ENCODE results near the gene KIF3C.
"Not testable (repeated sequence)": the region's sequence is repeated elsewhere in the genome, so short reads cannot be mapped to it uniquely, and the experiment has no call there.

The KIF3C gene

GRCh38 chr2:26008851-26009566, 26.7 kb upstream of the KIF3C start:
- TF ChIP-seq, protein P1, sequence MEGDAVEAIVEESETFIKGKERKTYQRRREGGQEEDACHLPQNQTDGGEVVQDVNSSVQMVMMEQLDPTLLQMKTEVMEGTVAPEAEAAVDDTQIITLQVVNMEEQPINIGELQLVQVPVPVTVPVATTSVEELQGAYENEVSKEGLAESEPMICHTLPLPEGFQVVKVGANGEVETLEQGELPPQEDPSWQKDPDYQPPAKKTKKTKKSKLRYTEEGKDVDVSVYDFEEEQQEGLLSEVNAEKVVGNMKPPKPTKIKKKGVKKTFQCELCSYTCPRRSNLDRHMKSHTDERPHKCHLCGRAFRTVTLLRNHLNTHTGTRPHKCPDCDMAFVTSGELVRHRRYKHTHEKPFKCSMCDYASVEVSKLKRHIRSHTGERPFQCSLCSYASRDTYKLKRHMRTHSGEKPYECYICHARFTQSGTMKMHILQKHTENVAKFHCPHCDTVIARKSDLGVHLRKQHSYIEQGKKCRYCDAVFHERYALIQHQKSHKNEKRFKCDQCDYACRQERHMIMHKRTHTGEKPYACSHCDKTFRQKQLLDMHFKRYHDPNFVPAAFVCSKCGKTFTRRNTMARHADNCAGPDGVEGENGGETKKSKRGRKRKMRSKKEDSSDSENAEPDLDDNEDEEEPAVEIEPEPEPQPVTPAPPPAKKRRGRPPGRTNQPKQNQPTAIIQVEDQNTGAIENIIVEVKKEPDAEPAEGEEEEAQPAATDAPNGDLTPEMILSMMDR (IDR thresholded peaks at IDR 0.05) = no peak
- Histone ChIP-seq H3K4me3 (no peak overlapping the region), H3K27ac (peak overlapping the region in 1 of 2 donors; percentile 22)
- DNase-seq (ENCODE audit: low spot score) = peak; percentile 80

GRCh38 chr2:26008095-26008494, 25.8 kb upstream of the KIF3C start:
- TF ChIP-seq, protein P1 (IDR thresholded peaks at IDR 0.05) = no peak
- Histone ChIP-seq H3K4me3 (no peak overlapping the region), H3K27ac (no peak overlapping the region)
- DNase-seq (ENCODE audit: low spot score) = no peak

DNA sequence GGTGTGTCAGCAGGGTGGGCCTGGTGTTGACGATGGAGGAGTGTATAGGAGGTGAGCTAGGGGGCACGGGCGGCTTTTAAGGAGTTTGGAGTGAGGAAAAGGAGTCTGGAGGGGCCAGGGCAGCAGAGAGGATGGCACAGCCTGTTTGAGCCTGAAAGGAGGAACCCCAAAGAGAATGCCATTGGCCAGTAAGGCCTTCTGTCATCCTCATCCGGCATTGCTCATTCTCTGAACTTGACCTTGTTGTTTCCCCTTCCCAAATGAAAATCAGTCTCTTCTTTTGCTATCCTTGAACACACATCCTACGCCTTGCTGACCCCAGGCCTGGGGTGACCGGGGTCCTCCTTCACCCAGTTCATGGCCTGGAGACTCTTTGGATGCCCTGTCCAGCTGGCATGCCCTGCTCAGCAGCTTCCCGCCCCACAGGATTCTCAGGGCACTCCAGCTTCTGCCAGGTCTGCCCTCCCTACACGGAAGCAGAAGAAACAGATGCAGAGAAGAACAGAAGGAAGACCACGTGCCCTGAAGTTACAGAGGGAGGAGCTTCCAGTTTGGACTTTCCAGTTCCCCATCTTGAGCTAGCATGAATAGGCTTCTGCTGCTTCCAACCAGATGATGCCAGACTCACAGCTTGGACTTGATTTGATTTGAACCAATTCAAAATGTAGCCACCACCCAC, 20.5 kb upstream of the KIF3C start:
- no peak overlapping the region for H3K4me3 ChIP-seq
- peak overlapping the region in 1 of 2 donors; percentile 69 for H3K27ac ChIP-seq
- DNase-seq (ENCODE audit: low spot score) = no peak
- TF ChIP-seq, protein P1 (IDR thresholded peaks at IDR 0.05) = no peak

DNA sequence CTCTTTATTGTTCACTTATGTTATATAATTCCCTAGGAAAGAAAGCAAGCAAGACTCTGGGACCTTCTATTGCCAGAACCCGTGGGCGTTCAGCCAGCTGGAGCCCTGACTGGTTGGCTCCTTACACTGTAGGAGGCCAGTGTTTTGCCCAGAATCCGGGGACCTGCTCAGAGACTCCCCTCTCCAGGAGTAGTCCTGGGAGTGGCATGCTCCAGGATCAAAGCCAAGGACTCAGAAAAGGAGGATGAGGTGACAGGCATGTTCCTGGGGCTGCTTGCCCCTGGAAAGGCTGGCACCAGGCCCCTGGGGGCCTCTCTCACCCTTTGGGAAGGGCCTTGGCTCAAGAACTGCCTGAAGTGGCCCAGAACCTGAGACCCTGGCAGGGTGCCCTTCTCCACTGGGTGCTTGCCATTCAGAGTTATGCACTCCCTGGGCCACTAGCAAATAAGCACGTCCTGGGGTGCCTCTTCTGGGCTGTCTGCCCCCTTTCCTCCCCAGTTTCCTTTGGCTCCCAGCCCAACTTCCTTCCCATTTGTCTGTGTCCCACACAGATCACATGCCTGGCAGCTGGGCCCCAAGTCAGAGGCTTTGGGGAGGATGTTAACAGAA, 19.6 kb upstream of the KIF3C start:
- TF ChIP-seq, protein P1 (IDR thresholded peaks at IDR 0.05) = no peak
- peak overlapping the region; percentile 33 to 69 for H3K27ac ChIP-seq
- DNase-seq (ENCODE audit: low spot score) = peak; percentile 79
- no peak overlapping the region for H3K4me3 ChIP-seq

- TF ChIP-seq, protein P1 (IDR thresholded peaks at IDR 0.05) = no peak
- DNase-seq (ENCODE audit: low spot score) = no peak
- Histone ChIP-seq H3K4me3 (no peak overlapping the region), H3K27ac (no peak overlapping the region)
These were observed 18.3 kb upstream of the KIF3C start for GRCh38 chr2:26000561-26001082.

GRCh38 chr2:25999406-25999805, 17.1 kb upstream of the KIF3C start:
- H3K27ac ChIP-seq; H3K4me3 ChIP-seq; DNase-seq (ENCODE audit: low spot score): not testable (repeated sequence)

GRCh38 chr2:25998816-25999383, 16.6 kb upstream of the KIF3C start:
- H3K4me3 ChIP-seq = not testable (repeated sequence)

More at GRCh38 chr2:25998816-25999383, 16.6 kb upstream of the KIF3C start:
- not testable (repeated sequence) for DNase-seq (ENCODE audit: low spot score); H3K27ac ChIP-seq
